Lung (tissue), 12 donors: ENCODE data around the gene CCT6B. TPM values are rescaled to one million over a fixed set of nuclear protein-coding genes. Genes with fewer than 3 reads are reported as not detected.

Experiments
- ATAC-seq: fragments of 200-7000 bp; cut with Tn5 transposase; one replicate; pipeline ENCODE4 v1.9.1; 2020; ENCODE audit warnings: moderate number of reproducible peaks; ENCODE audit not compliant: insufficient read depth, low FRiP score
- DNase-seq, 3 donors: peaks; one replicate each; pipeline ENCODE4 v3.0.0-alpha.2; 2013 to 2017
- H3K27ac ChIP-seq, 2 donors: one replicate each; pipeline ENCODE4 v1.5.1; 2013; ENCODE audit warnings: mild to moderate bottlenecking in 2 of 2, moderate library complexity in 2 of 2, control low read depth in 1 of 2, inconsistent platforms in 1 of 2, low read depth in 1 of 2, low read length in 1 of 2
- H3K27me3 ChIP-seq, 3 donors: one replicate each; pipeline ENCODE4 v1.5.1; 2013; ENCODE audit warnings: low read length in 2 of 3; ENCODE audit not compliant: control insufficient read depth in 3 of 3, insufficient read depth in 3 of 3
- H3K36me3 ChIP-seq, 4 donors: one replicate each; pipeline ENCODE4 v1.5.1; 2013; ENCODE audit warnings: low read length in 4 of 4, mild to moderate bottlenecking in 1 of 4, moderate library complexity in 1 of 4; ENCODE audit not compliant: control insufficient read depth in 4 of 4, insufficient read depth in 4 of 4
- H3K4me1 ChIP-seq, 5 donors: one replicate each; pipeline ENCODE4 v1.5.1; 2013; ENCODE audit warnings: low read length in 5 of 5, mild to moderate bottlenecking in 2 of 5, moderate library complexity in 1 of 5; ENCODE audit not compliant: control insufficient read depth in 5 of 5, insufficient read depth in 5 of 5
- H3K4me3 ChIP-seq: one replicate; pipeline ENCODE4 v1.5.1; 2013; ENCODE audit warnings: mild to moderate bottlenecking, control low read depth, moderate library complexity
- H3K9ac ChIP-seq, 2 donors: one replicate each; pipeline ENCODE4 v1.5.1; 2013; ENCODE audit warnings: low read length in 2 of 2, control low read depth in 1 of 2; ENCODE audit not compliant: insufficient read depth in 1 of 2
- H3K9me3 ChIP-seq, 4 donors: one replicate each; pipeline ENCODE4 v1.5.1; 2013; ENCODE audit warnings: low read length in 3 of 4, mild to moderate bottlenecking in 1 of 4, moderate library complexity in 1 of 4; ENCODE audit not compliant: control insufficient read depth in 4 of 4, insufficient read depth in 3 of 4
- WGBS, 2 donors: extraction: QIAGEN DNeasy Blood & Tissue Kit; methylation state at CpG; one replicate each; pipeline ENCODE4 v1.1.7; 2013; 5-methylcytosine and 5-hydroxymethylcytosine counted together
- polyA plus RNA-seq, 2 donors: library from polyadenylated mRNA; stranded (reverse); fragments of 200-250 nt; gene quantifications; one replicate each; pipeline ENCODE4 v1.2.1, GENCODE V29; 2013
- total RNA-seq, 2 donors: library from RNA; depleted of rRNA in 1 of 2; stranded (reverse); fragments of >200 nt in 1 of 2; gene quantifications; one replicate each; pipeline ENCODE4 v1.2.1, GENCODE V29; 2014 to 2021
- TF ChIP-seq, protein P1 (sequence below): IDR thresholded peaks from 2 replicates; pipeline ENCODE4 v1.5.1; 2012; ENCODE audit warnings: mild to moderate bottlenecking; ENCODE audit errors: control extremely low read depth, extremely low read depth
- donor health status: control.
- donor health status: control.
- donor health status: Bipolar disorder and iron deficiency.
- donor health status: healthy.
- donor health status: DM: yes; HTN: yes; CAD: no.

The CCT6B gene
- total and polyA plus RNA-seq, 4 donors, result 0.95 to 3.6 (median 2.2) TPM

DNA sequence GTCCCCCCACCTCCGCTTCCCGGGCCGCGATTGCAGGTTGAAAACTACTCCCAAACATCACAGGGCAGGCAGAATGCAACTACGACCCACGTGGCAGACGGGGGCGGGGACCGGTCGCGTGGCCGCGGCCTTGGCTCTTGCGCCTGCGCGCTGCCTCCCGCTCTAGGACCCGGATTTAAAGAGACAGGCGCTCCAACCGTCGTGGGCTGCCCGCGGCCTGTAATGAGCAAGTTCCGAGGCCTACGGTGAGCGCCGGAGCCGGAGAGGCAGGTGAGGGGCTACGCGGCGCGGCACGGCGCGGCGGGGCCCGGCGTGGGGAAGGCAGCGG, 19.1 kb upstream of the CCT6B start, which contains the start of gene LIG3:
Gene LIG3 (plus strand): TSS at position 160 of the 328 bp plus-strand sequence. CDS start 2,494 bp downstream, outside the sequence.
- ATAC-seq (peak; percentile 93), DNase-seq (peak; percentile 94 to 97 (median 96))
- H3K27ac ChIP-seq, result peak within 1 kb of the TSS; percentile 96 to 97
- 0% methylated on average over 25 to 39 of the region's 39 CpGs for WGBS, 2 donors
- H3K9ac ChIP-seq, result peak within 1 kb of the TSS; percentile 88 to 94
- peak within 1 kb of the TSS; percentile 90 for H3K4me3 ChIP-seq
- peaks cover 0 to 6% (median 5%) of the 10 kb centered on the region in 4 donors for H3K36me3 ChIP-seq
- H3K9me3 ChIP-seq, result no peaks in the 10 kb centered on the region
- peaks cover 1 to 15% (median 12%) of the 10 kb centered on the region in 5 donors for H3K4me1 ChIP-seq
- no peaks in the 10 kb centered on the region for H3K27me3 ChIP-seq
- TF ChIP-seq, protein P1, sequence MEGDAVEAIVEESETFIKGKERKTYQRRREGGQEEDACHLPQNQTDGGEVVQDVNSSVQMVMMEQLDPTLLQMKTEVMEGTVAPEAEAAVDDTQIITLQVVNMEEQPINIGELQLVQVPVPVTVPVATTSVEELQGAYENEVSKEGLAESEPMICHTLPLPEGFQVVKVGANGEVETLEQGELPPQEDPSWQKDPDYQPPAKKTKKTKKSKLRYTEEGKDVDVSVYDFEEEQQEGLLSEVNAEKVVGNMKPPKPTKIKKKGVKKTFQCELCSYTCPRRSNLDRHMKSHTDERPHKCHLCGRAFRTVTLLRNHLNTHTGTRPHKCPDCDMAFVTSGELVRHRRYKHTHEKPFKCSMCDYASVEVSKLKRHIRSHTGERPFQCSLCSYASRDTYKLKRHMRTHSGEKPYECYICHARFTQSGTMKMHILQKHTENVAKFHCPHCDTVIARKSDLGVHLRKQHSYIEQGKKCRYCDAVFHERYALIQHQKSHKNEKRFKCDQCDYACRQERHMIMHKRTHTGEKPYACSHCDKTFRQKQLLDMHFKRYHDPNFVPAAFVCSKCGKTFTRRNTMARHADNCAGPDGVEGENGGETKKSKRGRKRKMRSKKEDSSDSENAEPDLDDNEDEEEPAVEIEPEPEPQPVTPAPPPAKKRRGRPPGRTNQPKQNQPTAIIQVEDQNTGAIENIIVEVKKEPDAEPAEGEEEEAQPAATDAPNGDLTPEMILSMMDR, result no peak

DNA sequence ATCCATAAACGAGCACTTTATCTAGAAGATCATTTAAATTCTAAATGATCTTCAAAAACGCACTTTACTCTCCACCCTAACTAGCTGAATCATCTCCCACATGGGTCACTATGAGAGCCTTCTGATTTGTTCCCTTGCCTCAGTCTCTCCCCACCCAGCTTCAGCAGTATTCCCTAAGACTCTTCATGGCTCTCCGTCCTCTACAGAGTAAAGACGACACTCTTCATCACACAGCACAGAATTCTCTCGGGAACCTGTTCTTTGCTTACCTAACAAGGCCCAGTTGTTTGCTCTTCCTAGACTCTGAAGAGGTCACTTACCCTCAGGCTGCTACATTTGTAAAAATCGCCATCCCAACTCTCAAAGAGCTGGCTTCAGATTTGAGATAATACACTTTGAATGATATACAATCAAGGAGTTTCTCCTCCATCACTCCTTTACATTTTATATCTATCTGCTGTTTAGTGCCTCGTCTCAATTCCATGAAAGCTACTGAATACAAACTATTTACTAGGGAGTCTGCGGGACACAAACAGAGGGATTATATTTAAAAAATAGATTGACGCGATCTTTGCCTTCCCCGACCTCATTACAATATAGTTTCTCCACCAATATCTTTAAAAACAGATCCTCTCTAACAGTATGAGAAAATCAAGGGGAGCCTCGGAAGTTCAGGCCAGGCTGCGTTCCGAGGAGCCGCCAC, 18.5 kb upstream of the CCT6B start:
- ATAC-seq (no peak), DNase-seq (peak in 2 of 3 donors; percentile 13 to 14)
- H3K4me3 ChIP-seq, result peak overlapping the region; percentile 90
- H3K9me3 ChIP-seq, result no peaks in the 10 kb centered on the region
- peak overlapping the region; percentile 54 to 70 for H3K9ac ChIP-seq
- 23 to 26% methylated on average over 15 of the region's 15 CpGs for WGBS, 2 donors
- peaks cover 0 to 6% (median 5%) of the 10 kb centered on the region in 4 donors for H3K36me3 ChIP-seq
- no peaks in the 10 kb centered on the region for H3K27me3 ChIP-seq
- TF ChIP-seq, protein P1, result no peak
- H3K4me1 ChIP-seq, result peaks cover 1 to 15% (median 12%) of the 10 kb centered on the region in 5 donors
- peak overlapping the region; percentile 63 to 96 for H3K27ac ChIP-seq

DNA sequence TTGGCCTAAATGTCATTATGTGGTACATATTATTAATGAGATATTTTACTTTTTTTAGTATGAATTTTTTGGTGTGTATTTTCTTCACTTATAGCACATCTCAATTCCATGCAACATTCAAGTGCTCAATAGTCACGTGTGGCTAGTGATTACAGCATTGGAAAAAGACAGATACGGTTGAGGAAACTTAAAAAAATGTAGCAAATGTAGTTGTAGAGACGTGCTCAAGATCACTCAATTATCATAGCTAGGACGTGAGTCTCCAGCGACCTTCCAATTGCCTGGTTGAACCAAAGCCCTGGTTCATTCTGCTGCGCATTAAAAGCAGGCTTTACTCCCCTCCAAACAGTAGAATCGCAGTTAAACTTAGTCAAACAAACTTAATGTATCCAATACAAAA, 17.9 kb upstream of the CCT6B start:
- Histone ChIP-seq H3K4me1 (peaks cover 1 to 15% (median 10%) of the 10 kb centered on the region in 5 donors), H3K27me3 (no peaks in the 10 kb centered on the region), H3K27ac (no peak overlapping the region), H3K36me3 (peaks cover 0 to 6% (median 5%) of the 10 kb centered on the region in 4 donors), H3K9me3 (no peaks in the 10 kb centered on the region), H3K9ac (no peak overlapping the region), H3K4me3 (no peak overlapping the region)
- DNase-seq, result no peak
- TF ChIP-seq, protein P1, result no peak
- 90 to 92% methylated on average over 7 of the region's 7 CpGs for WGBS, 2 donors
- no peak for ATAC-seq
